Endothelial cell of umbilical vein (primary cell): ENCODE data around the gene ZNF248. TPM values are rescaled to one million over a fixed set of nuclear protein-coding genes. Genes with fewer than 3 reads are reported as not detected.

ENCODE experiments used
- BruUV-seq: library from RNA; stranded (reverse); fragments of 400-500 nt; replicated peaks from 2 replicates; lab custom pipeline; 2021; lab: Mats Ljungman, UMichigan
- CTCF ChIA-PET: fragments of 300-600, 350-600 bp; sonication (Branson Sonifier 250); formaldehyde crosslinking; loops from one replicate; lab custom pipeline; 2021; ENCODE audit warnings: antibody characterized with exemption, inconsistent platforms; lab: Charles Lee
- POLR2A ChIA-PET: fragments of 300-600, 350-600 bp; sonication (Branson Sonifier 250); formaldehyde crosslinking; loops from one replicate; lab custom pipeline; 2021; ENCODE audit warnings: antibody characterized with exemption, inconsistent platforms; lab: Charles Lee
- DNase-seq: peaks from one replicate; pipeline ENCODE4 v3.0.0-alpha.2; 2011; ENCODE audit warnings: low read depth, low spot score
- FAIRE-seq: peaks from 2 replicates; lab custom pipeline; 2011; peaks lifted over from hg19 to GRCh38; lab: Jason Lieb, UNC
- H2AFZ ChIP-seq: 2 replicates; pipeline ENCODE4 v1.6.0; 2012; ENCODE audit warnings: low read depth, low read length, control low read depth, inconsistent platforms
- H3K27ac ChIP-seq: 2 replicates; pipeline ENCODE4 v1.5.1; 2011; ENCODE audit warnings: low read depth, mild to moderate bottlenecking, control low read depth, low read length, moderate library complexity; ENCODE audit not compliant: insufficient read depth
- H3K27me3 ChIP-seq, 2 experiments: 2 replicates each; pipeline versions ENCODE4 v1.6.0 to v1.6.1; 2011; ENCODE audit warnings: low read length in 2 of 2, mixed read lengths in 1 of 2; ENCODE audit not compliant: control insufficient read depth in 2 of 2, insufficient read depth in 2 of 2
- H3K36me3 ChIP-seq, 2 experiments: 2 replicates in 1 of 2; 3 replicates in 1 of 2; pipeline ENCODE4 v1.5.1; 2011; ENCODE audit warnings: low read length in 2 of 2, mild to moderate bottlenecking in 1 of 2, moderate library complexity in 1 of 2; ENCODE audit not compliant: control insufficient read depth in 2 of 2, insufficient read depth in 2 of 2; ENCODE audit errors: extremely low read depth in 1 of 2
- H3K4me1 ChIP-seq: 3 replicates; pipeline ENCODE4 v1.5.1; 2011; ENCODE audit warnings: mild to moderate bottlenecking, low read length; ENCODE audit not compliant: control insufficient read depth, insufficient read depth; ENCODE audit errors: extremely low read depth
- H3K4me2 ChIP-seq: 2 replicates; pipeline ENCODE4 v1.6.1; 2011; ENCODE audit warnings: low read length, control low read depth, mixed read lengths; ENCODE audit not compliant: insufficient read depth
- H3K4me3 ChIP-seq, 3 experiments: fragments of 200-600 bp in 1 of 3; sonication (generic), shearing (Covaris generic) in 1 of 3; replicated peaks in 1 of 3; 2 replicates each; pipeline ENCODE4 v1.5.1; 2011 to 2016; ENCODE audit warnings: control low read depth in 3 of 3, low read length in 3 of 3, mild to moderate bottlenecking in 2 of 3, inconsistent platforms in 1 of 3, low read depth in 1 of 3, moderate library complexity in 1 of 3; ENCODE audit not compliant: insufficient read depth in 1 of 3
- H3K79me2 ChIP-seq: 2 replicates; pipeline ENCODE4 v1.6.0; 2012; ENCODE audit warnings: low read length, inconsistent platforms; ENCODE audit not compliant: control insufficient read depth, insufficient read depth
- H3K9ac ChIP-seq: replicated peaks from 2 replicates; pipeline ENCODE3; 2011; ENCODE audit warnings: low read length, control low read depth; ENCODE audit not compliant: insufficient read depth; ENCODE audit errors: extremely low read depth
- H3K9me1 ChIP-seq: replicated peaks from 3 replicates; pipeline ENCODE4 v1.6.0; 2011; ENCODE audit warnings: mild to moderate bottlenecking, low read length; ENCODE audit not compliant: control insufficient read depth, insufficient read depth; ENCODE audit errors: extremely low read depth
- H3K9me3 ChIP-seq: replicated peaks from 2 replicates; pipeline ENCODE4 v1.5.1; 2012; ENCODE audit warnings: low read length, inconsistent platforms; ENCODE audit not compliant: control insufficient read depth, insufficient read depth
- H4K20me1 ChIP-seq: replicated peaks from 2 replicates; pipeline ENCODE3; 2011; ENCODE audit warnings: mild to moderate bottlenecking, low read length; ENCODE audit not compliant: control insufficient read depth, insufficient read depth; ENCODE audit errors: extremely low read depth
- EZH2 ChIP-seq: IDR thresholded peaks from 2 replicates; pipeline ENCODE4 v1.6.1; 2012; ENCODE audit warnings: borderline replicate concordance, low read depth, mild to moderate bottlenecking, moderate library complexity, low read length, inconsistent platforms; ENCODE audit not compliant: severe bottlenecking
- FOS ChIP-seq: IDR thresholded peaks from 2 replicates; pipeline ENCODE4 v1.6.1; 2011; ENCODE audit warnings: mild to moderate bottlenecking, low read length, moderate library complexity, borderline replicate concordance; ENCODE audit not compliant: insufficient read depth
- GATA2 ChIP-seq: IDR thresholded peaks from 2 replicates; pipeline ENCODE4 v1.7.0; 2011; ENCODE audit warnings: low read depth, mild to moderate bottlenecking, moderate library complexity, mixed read lengths, low read length; ENCODE audit not compliant: insufficient read length, insufficient read depth
- JUN ChIP-seq: IDR thresholded peaks from 2 replicates; pipeline ENCODE4 v1.6.1; 2011; ENCODE audit warnings: borderline replicate concordance, low read depth; ENCODE audit not compliant: insufficient read length, insufficient read depth
- MYC ChIP-seq: IDR thresholded peaks from one replicate; pipeline ENCODE4 v1.6.1; 2011; ENCODE audit warnings: mild to moderate bottlenecking, low read depth, low read length
- POLR2A ChIP-seq: IDR thresholded peaks from 2 replicates; pipeline ENCODE4 v1.6.1; 2012; ENCODE audit warnings: low read depth, mild to moderate bottlenecking, control low read depth, low read length
- POLR2AphosphoS5 ChIP-seq: IDR thresholded peaks from 2 replicates; pipeline ENCODE4 v1.6.1; 2012; ENCODE audit warnings: low read depth, mild to moderate bottlenecking, control low read depth, low read length, moderate library complexity; ENCODE audit not compliant: insufficient read depth
- dilution Hi-C: fragments of 300-500 bp; cut with MboI; formaldehyde crosslinking; loops from one replicate; pipeline ENCODE4 v1.15.0; 2019; ENCODE audit warnings: low sequenced_read_pairs; ENCODE audit not compliant: extremely low pct_ligation_motif_present
- intact Hi-C: fragments of 100-400 bp; cut with micrococcal nuclease; formaldehyde crosslinking; loops from one replicate; pipeline ENCODE4 v1.10.0; 2022
- polyA plus RNA-seq, 4 experiments: library from polyadenylated mRNA; depleted of rRNA in 3 of 4; stranded (reverse) in 3 of 4; unstranded in 1 of 4; fragments of >200 nt; gene quantifications; 2 replicates each; pipeline versions ENCODE4 v1.2.1 to v1.2.3, GENCODE V29; 2011 to 2012; ENCODE audit warnings: missing spikeins in 1 of 4
- total RNA-seq: library from RNA; stranded (reverse); gene quantifications from 2 replicates; pipeline ENCODE4 v1.2.3, GENCODE V29; 2021
- TF ChIP-seq, protein P1 (sequence below), 2 donors: IDR thresholded peaks; 1 replicate in 1 of 2; 2 replicates in 1 of 2; pipeline ENCODE4 v1.5.1; 2011; ENCODE audit warnings: low read length in 2 of 2, mild to moderate bottlenecking in 2 of 2, moderate library complexity in 2 of 2, control low read depth in 1 of 2, inconsistent platforms in 1 of 2, low read depth in 1 of 2; ENCODE audit not compliant: insufficient read depth in 1 of 2; ENCODE audit errors: extremely low read depth in 1 of 2
- TF ChIP-seq, protein P2 (sequence below): IDR thresholded peaks from 2 replicates; pipeline ENCODE4 v1.6.1; 2011; ENCODE audit not compliant: insufficient read depth, insufficient read length

Gene ZNF248
- total and polyA plus RNA-seq, 2 donors (not counting 3 experiments of a cell fraction or from before 2014, with no cell fraction given): 4.3 to 6.5 TPM

DNA sequence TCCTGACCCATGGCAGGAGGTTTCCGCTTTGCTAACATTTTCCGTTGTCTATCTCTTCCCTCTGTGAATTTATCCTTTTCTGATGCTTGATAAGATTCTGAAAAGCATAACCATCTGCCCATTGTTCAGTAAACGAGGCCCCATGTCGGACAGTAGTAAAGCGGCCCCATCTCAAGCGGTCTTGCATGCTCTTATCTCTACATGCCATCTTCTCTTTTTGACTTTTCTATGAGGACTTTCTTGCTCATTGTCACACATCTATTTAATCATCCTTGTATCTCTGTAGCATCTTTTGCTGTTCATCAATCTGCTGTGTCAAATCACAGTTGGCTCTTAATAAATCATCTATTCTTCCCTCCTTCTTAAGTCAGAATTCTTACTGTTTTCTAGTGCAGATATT, 37.6 kb downstream of the ZNF248 start:
- H3K4me2 ChIP-seq: no peak overlapping the region
- H4K20me1 ChIP-seq: no peaks in the 10 kb centered on the region
- no peak overlapping the region for H2AFZ ChIP-seq
- ChIA-PET CTCF (no interaction called here), POLR2A (no interaction called here)
- no peak overlapping the region for H3K9ac ChIP-seq
- H3K27ac ChIP-seq: no peak overlapping the region
- no TSS peak for BruUV-seq
- peaks cover 2% of the 10 kb centered on the region for H3K9me3 ChIP-seq
- H3K4me3 ChIP-seq: no peak overlapping the region
- no peaks in the 10 kb centered on the region for H3K36me3 ChIP-seq
- no peaks in the 10 kb centered on the region for H3K27me3 ChIP-seq
- no peaks in the 10 kb centered on the region for H3K9me1 ChIP-seq
- FAIRE-seq (no peak), DNase-seq (no peak)
- dilution Hi-C loops: no loop called here
- TF ChIP-seq GATA2: no peak
- TF ChIP-seq, protein P1, sequence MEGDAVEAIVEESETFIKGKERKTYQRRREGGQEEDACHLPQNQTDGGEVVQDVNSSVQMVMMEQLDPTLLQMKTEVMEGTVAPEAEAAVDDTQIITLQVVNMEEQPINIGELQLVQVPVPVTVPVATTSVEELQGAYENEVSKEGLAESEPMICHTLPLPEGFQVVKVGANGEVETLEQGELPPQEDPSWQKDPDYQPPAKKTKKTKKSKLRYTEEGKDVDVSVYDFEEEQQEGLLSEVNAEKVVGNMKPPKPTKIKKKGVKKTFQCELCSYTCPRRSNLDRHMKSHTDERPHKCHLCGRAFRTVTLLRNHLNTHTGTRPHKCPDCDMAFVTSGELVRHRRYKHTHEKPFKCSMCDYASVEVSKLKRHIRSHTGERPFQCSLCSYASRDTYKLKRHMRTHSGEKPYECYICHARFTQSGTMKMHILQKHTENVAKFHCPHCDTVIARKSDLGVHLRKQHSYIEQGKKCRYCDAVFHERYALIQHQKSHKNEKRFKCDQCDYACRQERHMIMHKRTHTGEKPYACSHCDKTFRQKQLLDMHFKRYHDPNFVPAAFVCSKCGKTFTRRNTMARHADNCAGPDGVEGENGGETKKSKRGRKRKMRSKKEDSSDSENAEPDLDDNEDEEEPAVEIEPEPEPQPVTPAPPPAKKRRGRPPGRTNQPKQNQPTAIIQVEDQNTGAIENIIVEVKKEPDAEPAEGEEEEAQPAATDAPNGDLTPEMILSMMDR (IDR thresholded peaks at IDR 0.05; ENCODE audit: extremely low read depth in 1 of 2, insufficient read depth in 1 of 2, low read depth in 1 of 2, low read length in 2 of 2): no peak
- TF ChIP-seq, protein P2, sequence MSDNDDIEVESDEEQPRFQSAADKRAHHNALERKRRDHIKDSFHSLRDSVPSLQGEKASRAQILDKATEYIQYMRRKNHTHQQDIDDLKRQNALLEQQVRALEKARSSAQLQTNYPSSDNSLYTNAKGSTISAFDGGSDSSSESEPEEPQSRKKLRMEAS: no peak
- TF ChIP-seq EZH2: no peak
- TF ChIP-seq POLR2A: no peak
- no peak for TF ChIP-seq FOS
- no peak for TF ChIP-seq MYC
- no peak for TF ChIP-seq POLR2AphosphoS5
- no peak for TF ChIP-seq JUN
- H3K79me2 ChIP-seq: no peaks in the 10 kb centered on the region
- intact Hi-C loops: no loop called here
- no peaks in the 10 kb centered on the region for H3K4me1 ChIP-seq
